MCF 10A (cell line): ENCODE data around the gene OXCT2. TPM values are rescaled to one million over a fixed set of nuclear protein-coding genes. Genes with fewer than 3 reads are reported as not detected.

Experiments
- BruUV-seq: library from RNA; stranded (reverse); fragments of 400-500 nt; replicated peaks from 2 replicates; lab custom pipeline; 2021; lab: Mats Ljungman, UMichigan
- CTCF ChIA-PET: fragments of 300-600 bp; sonication (Branson Sonifier 250); formaldehyde crosslinking; extraction: SDS; loops from one replicate; lab custom pipeline; 2021; ENCODE audit warnings: antibody characterized with exemption, inconsistent platforms; lab: Yijun Ruan, JAX
- POLR2A ChIA-PET: fragments of 300-600, 350-650 bp; sonication (Branson Sonifier 250); formaldehyde crosslinking; extraction: SDS; loops from one replicate; lab custom pipeline; 2020; ENCODE audit warnings: antibody characterized with exemption, inconsistent platforms; lab: Yijun Ruan, JAX
- DNase-seq: peaks from one replicate; pipeline ENCODE4 v3.0.0-alpha.2; 2018; ENCODE audit not compliant: unreplicated experiment
- H3K27ac Mint-ChIP-seq: one replicate; pipeline ENCODE4 v1.8.0; 2022; ENCODE audit warnings: mild to moderate bottlenecking, low read depth, mixed read lengths; ENCODE audit not compliant: unreplicated experiment
- H3K27me3 Mint-ChIP-seq: one replicate; pipeline ENCODE4 v1.8.0; 2022; ENCODE audit warnings: mixed read lengths; ENCODE audit not compliant: insufficient read depth, unreplicated experiment
- H3K36me3 Mint-ChIP-seq: one replicate; pipeline ENCODE4 v1.8.0; 2022; ENCODE audit warnings: mild to moderate bottlenecking, moderate library complexity, mixed read lengths; ENCODE audit not compliant: insufficient read depth, unreplicated experiment
- H3K4me1 Mint-ChIP-seq: one replicate; pipeline ENCODE4 v1.8.0; 2022; ENCODE audit warnings: mixed read lengths; ENCODE audit not compliant: insufficient read depth, unreplicated experiment
- H3K4me3 Mint-ChIP-seq: one replicate; pipeline ENCODE4 v1.8.0; 2022; ENCODE audit warnings: mild to moderate bottlenecking, moderate library complexity, mixed read lengths; ENCODE audit not compliant: unreplicated experiment
- H3K9me3 Mint-ChIP-seq: one replicate; pipeline ENCODE4 v1.8.0; 2022; ENCODE audit warnings: mixed read lengths; ENCODE audit not compliant: unreplicated experiment
- intact Hi-C: fragments of 100-400 bp; cut with micrococcal nuclease; formaldehyde crosslinking; loops from 2 replicates; pipeline ENCODE4 v1.14.1; 2022
- total RNA-seq: library from RNA; stranded (reverse); gene quantifications from 2 replicates; pipeline ENCODE4 v1.2.3, GENCODE V29; 2022
- TF ChIP-seq, protein P1 (sequence below): fragments of 200-600 bp; IDR thresholded peaks from one replicate; pipeline ENCODE4 v1.8.0; 2022; ENCODE audit warnings: antibody characterized with exemption, mild to moderate bottlenecking; ENCODE audit not compliant: unreplicated experiment

The OXCT2 gene
- total RNA-seq, 1 experiment from 2014 or later, result not detected

DNA sequence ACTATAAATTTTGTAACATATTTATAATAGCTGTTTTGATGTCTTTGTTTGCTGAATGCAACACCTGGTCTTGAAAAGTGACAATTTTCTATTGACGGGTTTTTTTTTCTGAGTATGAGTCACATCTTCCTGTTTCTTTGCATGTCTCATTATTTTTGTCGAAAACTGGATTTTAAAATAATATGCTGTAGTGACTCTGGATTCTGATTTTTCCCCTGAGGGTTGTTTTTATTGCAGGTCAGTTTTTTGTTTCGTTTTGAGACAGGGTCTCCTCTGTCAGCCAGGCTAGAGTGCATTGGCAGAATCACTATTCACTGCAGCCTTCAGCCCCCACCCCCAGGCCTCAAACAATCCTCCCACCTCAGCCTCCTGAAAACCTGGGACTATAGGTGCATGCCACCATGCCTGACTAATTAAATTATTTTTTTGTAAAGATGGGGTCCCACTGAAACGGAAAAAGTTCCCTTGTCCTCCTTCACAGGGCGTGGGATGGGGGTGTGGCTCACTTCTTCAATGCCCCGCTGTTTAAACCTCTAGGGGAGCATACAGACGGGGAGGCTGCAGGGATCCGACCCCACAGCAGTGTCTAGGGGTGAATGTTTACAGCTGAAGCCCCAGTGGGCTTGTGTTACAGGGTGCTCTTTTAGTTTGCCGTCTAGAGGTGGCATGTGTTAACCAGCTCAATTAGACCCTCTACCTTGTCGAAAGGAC, 43.8 kb downstream of the OXCT2 start:
- intact Hi-C loops, result loop anchor here (10.0 kb wide), 1 partner anchor 77 kb away; no protein-coding TSS in a partner anchor
- BruUV-seq, result no TSS peak
- TF ChIP-seq, protein P1, sequence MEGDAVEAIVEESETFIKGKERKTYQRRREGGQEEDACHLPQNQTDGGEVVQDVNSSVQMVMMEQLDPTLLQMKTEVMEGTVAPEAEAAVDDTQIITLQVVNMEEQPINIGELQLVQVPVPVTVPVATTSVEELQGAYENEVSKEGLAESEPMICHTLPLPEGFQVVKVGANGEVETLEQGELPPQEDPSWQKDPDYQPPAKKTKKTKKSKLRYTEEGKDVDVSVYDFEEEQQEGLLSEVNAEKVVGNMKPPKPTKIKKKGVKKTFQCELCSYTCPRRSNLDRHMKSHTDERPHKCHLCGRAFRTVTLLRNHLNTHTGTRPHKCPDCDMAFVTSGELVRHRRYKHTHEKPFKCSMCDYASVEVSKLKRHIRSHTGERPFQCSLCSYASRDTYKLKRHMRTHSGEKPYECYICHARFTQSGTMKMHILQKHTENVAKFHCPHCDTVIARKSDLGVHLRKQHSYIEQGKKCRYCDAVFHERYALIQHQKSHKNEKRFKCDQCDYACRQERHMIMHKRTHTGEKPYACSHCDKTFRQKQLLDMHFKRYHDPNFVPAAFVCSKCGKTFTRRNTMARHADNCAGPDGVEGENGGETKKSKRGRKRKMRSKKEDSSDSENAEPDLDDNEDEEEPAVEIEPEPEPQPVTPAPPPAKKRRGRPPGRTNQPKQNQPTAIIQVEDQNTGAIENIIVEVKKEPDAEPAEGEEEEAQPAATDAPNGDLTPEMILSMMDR, result no peak
- H3K27me3 Mint-ChIP-seq, result peaks cover 74% of the 10 kb centered on the region
- POLR2A ChIA-PET, result interaction anchor here (1.0 kb wide), 1 partner anchor 11 kb away, joined by 3 read pairs; the partner anchor contains the start of gene PPIE
- H3K4me1 Mint-ChIP-seq, result peaks cover 8% of the 10 kb centered on the region
- CTCF ChIA-PET, result no interaction called here
- H3K36me3 Mint-ChIP-seq, result no peaks in the 10 kb centered on the region
- no peak overlapping the region for H3K4me3 Mint-ChIP-seq
- no peak overlapping the region for H3K27ac Mint-ChIP-seq
- H3K9me3 Mint-ChIP-seq, result no peaks in the 10 kb centered on the region
- no peak for DNase-seq

DNA sequence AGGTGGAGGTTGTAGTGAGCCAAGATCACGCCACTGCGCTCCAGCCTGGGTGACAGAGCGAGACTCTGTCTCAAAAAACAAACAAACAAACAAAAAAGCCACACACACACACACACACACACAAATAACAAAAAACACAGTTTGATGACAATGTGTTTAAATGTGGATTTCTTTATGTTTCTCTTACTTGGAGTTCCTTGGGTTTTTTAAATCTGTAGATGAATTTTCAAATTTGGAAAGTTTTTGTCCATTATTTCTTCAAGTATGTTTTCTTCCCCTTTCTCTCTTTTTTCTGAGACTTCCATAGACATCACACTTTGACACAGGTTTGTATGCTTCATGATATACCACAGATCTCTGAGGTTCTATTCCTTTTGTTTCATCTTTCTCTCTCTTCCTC, 44.5 kb downstream of the OXCT2 start:
- POLR2A ChIA-PET, result no interaction called here
- CTCF ChIA-PET, result no interaction called here
- peaks cover 72% of the 10 kb centered on the region for H3K27me3 Mint-ChIP-seq
- BruUV-seq, result no TSS peak
- no peaks in the 10 kb centered on the region for H3K36me3 Mint-ChIP-seq
- H3K27ac Mint-ChIP-seq, result no peak overlapping the region
- TF ChIP-seq, protein P1, result no peak
- peaks cover 8% of the 10 kb centered on the region for H3K4me1 Mint-ChIP-seq
- H3K4me3 Mint-ChIP-seq, result no peak overlapping the region
- intact Hi-C loops, result loop anchor here (10.0 kb wide), 1 partner anchor 78 kb away; no protein-coding TSS in a partner anchor
- H3K9me3 Mint-ChIP-seq, result no peaks in the 10 kb centered on the region
- DNase-seq, result no peak

DNA sequence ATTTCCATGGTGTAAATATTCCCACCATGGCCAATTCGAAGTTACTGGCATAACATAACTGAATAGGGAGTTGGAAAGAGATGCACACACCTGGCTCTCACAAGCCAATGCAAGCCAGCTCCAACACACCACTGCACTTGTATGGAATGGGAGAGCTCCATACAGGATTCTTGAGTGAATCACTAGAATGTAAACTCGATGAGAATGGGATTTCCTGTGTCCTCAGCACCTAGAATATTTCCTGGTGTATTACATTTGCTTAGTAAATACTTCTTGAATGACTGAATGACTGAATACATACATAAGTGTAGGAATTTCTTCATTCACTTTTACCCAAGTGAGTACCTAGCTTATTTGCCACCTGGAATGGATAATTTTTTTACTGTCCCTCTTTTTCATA, 48.7 kb downstream of the OXCT2 start:
- Mint-ChIP-seq H3K4me3 (no peak overlapping the region), H3K27ac (no peak overlapping the region), H3K36me3 (no peaks in the 10 kb centered on the region), H3K9me3 (no peaks in the 10 kb centered on the region), H3K4me1 (no peaks in the 10 kb centered on the region), H3K27me3 (peaks cover 43% of the 10 kb centered on the region)
- intact Hi-C loops, result loop anchor here (5.0 to 10.0 kb wide), 2 partner anchors 70 to 82 kb away; no protein-coding TSS in a partner anchor
- DNase-seq, result no peak
- TF ChIP-seq, protein P1, result no peak
- ChIA-PET CTCF (interaction anchor here (0.6 to 1.0 kb wide), 3 partner anchors 116 to 155 kb away, joined by 3 to 4 read pairs (median 4); no protein-coding TSS in a partner anchor), POLR2A (interaction anchor here (0.9 kb wide), 1 partner anchor 146 kb away, joined by 3 read pairs; the partner anchor contains the start of gene PABPC4)
- BruUV-seq, result no TSS peak

DNA sequence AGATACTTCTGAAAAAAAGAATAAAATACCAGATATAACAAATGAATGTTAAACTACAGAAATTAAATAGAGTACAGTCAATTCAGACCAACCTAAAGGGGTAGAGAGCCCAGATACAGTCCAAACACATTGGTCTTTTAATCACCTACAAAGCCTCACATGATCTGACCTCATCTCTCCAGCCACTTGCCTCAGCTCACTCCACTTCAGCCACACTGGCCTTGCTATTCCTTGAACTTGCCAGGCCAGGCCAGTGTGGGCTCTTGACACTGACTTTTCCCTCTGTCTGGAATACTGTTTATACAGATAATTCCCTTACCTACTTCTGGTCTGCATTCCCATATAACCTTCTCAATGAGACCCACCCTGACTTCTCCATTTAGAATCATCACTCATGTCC, 49.5 kb downstream of the OXCT2 start:
- H3K4me3 Mint-ChIP-seq, result no peak overlapping the region
- BruUV-seq, result no TSS peak
- ChIA-PET POLR2A (no interaction called here), CTCF (interaction anchor here (2.2 kb wide), 1 partner anchor 116 kb away, joined by 23 read pairs; no protein-coding TSS in a partner anchor)
- no peak overlapping the region for H3K27ac Mint-ChIP-seq
- intact Hi-C loops, result loop anchor here (5.0 to 10.0 kb wide), 2 partner anchors 69 to 83 kb away; no protein-coding TSS in a partner anchor
- TF ChIP-seq, protein P1, result no peak
- no peaks in the 10 kb centered on the region for H3K9me3 Mint-ChIP-seq
- no peak for DNase-seq
- peaks cover 43% of the 10 kb centered on the region for H3K27me3 Mint-ChIP-seq
- no peaks in the 10 kb centered on the region for H3K4me1 Mint-ChIP-seq
- no peaks in the 10 kb centered on the region for H3K36me3 Mint-ChIP-seq
